GM15510 (cell line): ENCODE data around the gene BOD1L2.

Experiments
- POLR2A ChIP-seq: IDR thresholded peaks from 3 replicates; pipeline ENCODE4 v1.6.1; 2011; ENCODE audit warnings: borderline replicate concordance; ENCODE audit not compliant: insufficient read length; ENCODE audit errors: extremely low read depth

The BOD1L2 gene

DNA sequence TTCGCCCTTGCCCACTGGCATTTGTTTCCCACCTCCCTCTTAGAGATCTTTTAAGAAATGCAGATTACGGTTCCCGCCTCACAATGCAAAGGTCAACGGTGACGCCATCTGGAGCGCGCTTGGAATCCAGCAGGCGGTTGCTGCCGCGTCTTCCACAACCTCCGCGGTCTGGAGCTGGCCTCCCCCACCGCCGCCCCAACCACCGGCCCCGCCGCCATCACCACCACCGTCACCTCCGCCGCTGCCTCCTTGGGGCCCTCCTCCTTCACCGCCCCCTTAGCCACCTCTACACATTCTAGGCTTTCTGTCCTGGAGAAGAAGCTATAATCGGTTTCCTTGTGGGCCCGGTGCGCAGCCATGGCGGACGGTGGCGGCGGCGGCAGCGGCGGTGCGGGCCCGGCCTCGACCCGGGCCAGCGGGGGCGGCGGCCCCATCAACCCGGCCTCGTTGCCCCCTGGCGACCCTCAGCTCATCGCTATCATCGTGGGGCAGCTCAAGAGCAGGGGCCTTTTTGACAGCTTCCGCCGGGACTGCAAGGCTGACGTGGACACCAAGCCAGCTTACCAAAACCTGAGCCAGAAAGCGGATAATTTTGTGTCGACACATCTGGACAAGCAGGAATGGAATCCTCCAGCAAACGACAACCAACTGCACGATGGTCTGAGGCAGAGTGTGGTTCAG is at the start of gene BOD1L2:
TSS of gene BOD1L2 (plus strand) at position 132 of the 681 bp plus-strand sequence. CDS start at position 358, 226 bp downstream.
- TF ChIP-seq POLR2A, result no peak

DNA sequence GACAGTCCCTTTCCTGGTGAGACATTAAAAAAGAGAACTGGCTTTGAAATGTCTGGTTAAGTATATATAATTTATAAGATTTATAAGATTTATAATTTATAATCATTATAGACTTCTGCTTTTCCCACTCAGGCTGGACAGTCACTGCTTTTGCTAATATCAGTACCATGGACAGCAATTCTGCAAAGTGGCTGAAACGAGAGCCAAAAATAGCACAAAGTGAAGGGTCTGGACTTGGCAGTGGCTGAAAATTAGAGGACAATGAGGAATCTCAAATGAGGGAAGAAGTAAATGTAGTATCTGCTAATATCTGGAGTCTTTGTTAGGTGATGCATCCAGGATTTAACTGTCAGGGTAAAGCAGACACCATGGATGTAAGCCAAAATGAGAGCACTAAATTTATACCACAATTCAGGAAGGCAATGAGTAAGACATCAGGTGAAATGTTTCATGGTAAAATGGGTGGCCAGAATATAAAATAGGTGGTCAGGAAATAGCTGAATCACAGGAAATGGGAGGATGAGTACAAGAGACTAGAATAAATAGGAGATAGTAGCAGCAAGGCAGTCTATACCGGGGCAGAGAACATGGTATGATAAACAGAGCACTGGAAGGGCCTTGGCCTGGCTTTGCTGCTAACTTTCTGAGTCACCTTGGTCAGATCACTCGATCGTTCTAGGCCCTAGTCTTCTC is 39.6 kb upstream of the BOD1L2 start:
- no peak for TF ChIP-seq POLR2A

GRCh38 chr18:57110290-57110689 is 36.6 kb upstream of the BOD1L2 start:
- no peak for TF ChIP-seq POLR2A

GRCh38 chr18:57113799-57114420 is 33.0 kb upstream of the BOD1L2 start:
- no peak for TF ChIP-seq POLR2A

DNA sequence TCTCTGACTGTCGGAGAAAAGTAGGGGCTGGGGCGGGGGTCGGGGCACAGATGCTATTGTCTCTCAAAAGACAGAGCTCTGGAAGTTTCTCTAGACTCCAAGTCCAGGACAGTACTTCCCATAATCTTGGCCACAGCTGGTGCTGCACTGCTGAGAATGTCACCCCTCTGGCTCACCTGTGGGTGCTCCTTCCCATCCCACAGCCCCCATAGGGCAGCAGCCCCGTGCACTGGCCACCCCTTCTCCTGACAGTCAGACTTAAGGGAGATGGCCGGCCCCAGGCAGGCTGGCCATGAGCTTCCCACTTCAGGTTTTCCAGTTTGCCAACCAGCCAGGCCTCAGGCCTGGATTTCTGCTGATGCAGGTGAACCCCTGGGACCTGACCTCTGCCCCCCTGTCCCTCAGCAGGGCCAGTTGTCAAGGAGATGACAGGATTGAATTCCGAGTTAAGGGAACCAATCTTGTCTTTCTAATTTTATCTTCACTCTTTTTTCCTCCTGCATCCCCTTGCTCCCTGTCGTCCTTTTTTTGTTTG is 30.2 kb upstream of the BOD1L2 start:
- no peak for TF ChIP-seq POLR2A

- TF ChIP-seq POLR2A, result no peak
Measured at GRCh38 chr18:57121542-57122112, 25.3 kb upstream of the BOD1L2 start.

- no peak for TF ChIP-seq POLR2A
Measured at GRCh38 chr18:57122936-57123510, 23.9 kb upstream of the BOD1L2 start.

DNA sequence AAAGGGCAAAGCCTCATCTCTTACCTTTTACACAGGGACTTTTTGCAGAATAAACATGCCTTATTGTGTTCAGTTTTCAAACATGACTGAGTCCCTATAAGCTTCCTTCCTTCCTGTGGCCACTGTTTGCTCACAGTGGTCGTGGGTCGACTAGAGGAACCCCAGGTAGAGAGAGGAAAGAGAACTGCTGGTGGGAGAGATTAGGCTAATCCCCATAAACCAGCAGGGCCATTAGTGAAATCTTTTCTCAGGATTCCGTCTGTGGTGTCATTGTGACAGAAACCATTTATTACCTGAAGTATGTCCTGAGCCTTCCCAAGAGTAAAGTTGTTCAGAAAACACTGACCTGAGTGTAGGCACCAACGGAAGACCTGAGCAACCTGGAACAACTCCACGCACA is 21.3 kb upstream of the BOD1L2 start:
- TF ChIP-seq POLR2A, result no peak

GRCh38 chr18:57128220-57128932 is 18.5 kb upstream of the BOD1L2 start:
- no peak for TF ChIP-seq POLR2A

GRCh38 chr18:57131101-57131500 is 15.8 kb upstream of the BOD1L2 start:
- no peak for TF ChIP-seq POLR2A

DNA sequence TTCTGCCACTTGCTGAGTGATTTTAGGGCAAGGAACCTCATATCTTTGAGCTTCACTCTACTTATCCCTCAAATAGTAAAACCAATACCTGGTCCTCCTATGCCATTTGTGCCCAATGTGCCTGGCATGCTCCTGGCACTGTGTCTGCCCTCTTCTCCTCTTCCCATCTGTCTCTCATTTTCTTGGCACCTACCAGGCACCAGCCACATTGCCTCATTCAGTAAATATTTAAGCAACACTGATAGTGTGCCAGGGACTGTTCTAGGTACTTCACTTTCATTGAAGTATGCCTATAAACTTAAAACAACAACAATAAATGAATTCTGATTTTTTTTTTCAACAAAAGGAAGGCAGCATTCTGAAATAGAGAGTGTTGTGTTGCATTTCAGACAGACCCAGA is 15.1 kb upstream of the BOD1L2 start:
- no peak for TF ChIP-seq POLR2A

DNA sequence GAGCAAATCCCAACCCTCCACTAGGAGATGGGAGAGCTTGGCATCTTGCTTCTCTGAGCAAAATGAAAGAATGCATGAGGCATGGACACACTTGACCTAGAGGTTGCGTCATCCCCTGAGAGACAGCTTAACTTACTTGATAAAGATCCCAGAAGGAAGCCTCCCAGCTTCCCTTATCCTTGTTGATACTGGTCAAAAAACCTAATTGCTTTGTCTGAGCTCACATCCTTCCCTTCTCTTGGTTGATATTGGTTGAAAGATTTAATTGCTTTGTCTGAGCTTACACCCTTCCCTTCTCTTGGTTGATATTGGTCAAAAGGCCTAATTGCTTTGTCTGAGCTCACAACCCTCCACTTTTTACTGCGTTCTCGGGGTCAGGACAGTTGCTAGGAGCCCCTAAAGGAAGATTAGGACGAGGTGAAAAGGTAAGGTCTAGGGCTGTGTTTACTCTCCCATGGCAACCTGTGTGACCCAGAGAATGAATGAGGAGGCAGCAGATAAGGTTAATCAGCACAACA is 12.2 kb upstream of the BOD1L2 start:
- TF ChIP-seq POLR2A, result no peak

- no peak for TF ChIP-seq POLR2A
Measured at GRCh38 chr18:57135699-57136098, 11.2 kb upstream of the BOD1L2 start.

GRCh38 chr18:57137847-57138246 is 9.0 kb upstream of the BOD1L2 start:
- TF ChIP-seq POLR2A, result no peak
